HG02943 (cell line): ENCODE measurements around the gene SDK2.

Source experiments
- ATAC-seq: cut with Tn5 transposase; IDR thresholded peaks from one replicate; pipeline ENCODE4 v1.9.1; 2021; ENCODE audit warnings: mild to moderate bottlenecking, low read depth, moderate library complexity; ENCODE audit not compliant: unreplicated experiment

SDK2 gene

GRCh38 chr17:73411313-73411747, 232.9 kb downstream of the SDK2 start:
- no peak for ATAC-seq

- ATAC-seq: no peak
Observed at GRCh38 chr17:73410586-73411312, 233.5 kb downstream of the SDK2 start.

- no peak for ATAC-seq
Observed at GRCh38 chr17:73404246-73404645, 240.0 kb downstream of the SDK2 start.

- ATAC-seq: no peak
Observed at GRCh38 chr17:73402466-73402865, 241.8 kb downstream of the SDK2 start.

- ATAC-seq: no peak
Observed at GRCh38 chr17:73401911-73402310, 242.3 kb downstream of the SDK2 start.

GRCh38 chr17:73400915-73401545, 243.2 kb downstream of the SDK2 start:
- ATAC-seq: no peak

- no peak for ATAC-seq
Observed at GRCh38 chr17:73399056-73399455, 245.2 kb downstream of the SDK2 start.

GRCh38 chr17:73397856-73398540, 246.2 kb downstream of the SDK2 start:
- ATAC-seq: no peak

- ATAC-seq: no peak
Observed at GRCh38 chr17:73397278-73397826, 246.9 kb downstream of the SDK2 start.

GRCh38 chr17:73396431-73397277, 247.6 kb downstream of the SDK2 start:
- no peak for ATAC-seq

GRCh38 chr17:73394512-73395450, 249.5 kb downstream of the SDK2 start:
- no peak for ATAC-seq

GRCh38 chr17:73393962-73394361, 250.3 kb downstream of the SDK2 start:
- ATAC-seq: no peak

GRCh38 chr17:73393381-73393780, 250.9 kb downstream of the SDK2 start:
- no peak for ATAC-seq

- no peak for ATAC-seq
Observed at GRCh38 chr17:73391331-73392265, 252.6 kb downstream of the SDK2 start.

GRCh38 chr17:73390851-73391250, 253.4 kb downstream of the SDK2 start:
- ATAC-seq: no peak

- ATAC-seq: no peak
Observed at GRCh38 chr17:73390221-73390620, 254.0 kb downstream of the SDK2 start.

- no peak for ATAC-seq
Observed at GRCh38 chr17:73389411-73389810, 254.8 kb downstream of the SDK2 start.

- ATAC-seq: no peak
Observed at GRCh38 chr17:73388578-73388905, 255.7 kb downstream of the SDK2 start.
